ENCODE measurements around the gene NAV2. TPM values are rescaled to one million over a fixed set of nuclear protein-coding genes. Genes with fewer than 3 reads are reported as not detected.

The NAV2 gene
- polyA plus RNA-seq, 1 donor (not counting 4 experiments of a cell fraction or from before 2014, with no cell fraction given) = 4.0 TPM

GRCh38 chr11:19832901-19833300 lies 120.3 kb downstream of the NAV2 start:
- DNase-seq (ENCODE audit: low read depth, low spot score) = no peak
- no peaks in the 10 kb centered on the region for H3K27me3 ChIP-seq (ENCODE audit: control insufficient read depth, extremely low read depth, insufficient read depth, low read length)
- TF ChIP-seq, protein P1, sequence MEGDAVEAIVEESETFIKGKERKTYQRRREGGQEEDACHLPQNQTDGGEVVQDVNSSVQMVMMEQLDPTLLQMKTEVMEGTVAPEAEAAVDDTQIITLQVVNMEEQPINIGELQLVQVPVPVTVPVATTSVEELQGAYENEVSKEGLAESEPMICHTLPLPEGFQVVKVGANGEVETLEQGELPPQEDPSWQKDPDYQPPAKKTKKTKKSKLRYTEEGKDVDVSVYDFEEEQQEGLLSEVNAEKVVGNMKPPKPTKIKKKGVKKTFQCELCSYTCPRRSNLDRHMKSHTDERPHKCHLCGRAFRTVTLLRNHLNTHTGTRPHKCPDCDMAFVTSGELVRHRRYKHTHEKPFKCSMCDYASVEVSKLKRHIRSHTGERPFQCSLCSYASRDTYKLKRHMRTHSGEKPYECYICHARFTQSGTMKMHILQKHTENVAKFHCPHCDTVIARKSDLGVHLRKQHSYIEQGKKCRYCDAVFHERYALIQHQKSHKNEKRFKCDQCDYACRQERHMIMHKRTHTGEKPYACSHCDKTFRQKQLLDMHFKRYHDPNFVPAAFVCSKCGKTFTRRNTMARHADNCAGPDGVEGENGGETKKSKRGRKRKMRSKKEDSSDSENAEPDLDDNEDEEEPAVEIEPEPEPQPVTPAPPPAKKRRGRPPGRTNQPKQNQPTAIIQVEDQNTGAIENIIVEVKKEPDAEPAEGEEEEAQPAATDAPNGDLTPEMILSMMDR (optimal IDR thresholded peaks at IDR 0.05 in 1 of 3, IDR thresholded peaks at IDR 0.05 in 1 of 3, conservative IDR thresholded peaks at IDR 0.05 in 1 of 3; ENCODE audit: extremely low read depth in 1 of 3, insufficient read depth in 2 of 3, low read length in 3 of 3) = no peak
- TF ChIP-seq EZH2 (IDR thresholded peaks at IDR 0.05; ENCODE audit: low read length) = no peak
- FAIRE-seq = no peak
- dilution Hi-C loops (cut with MboI; ENCODE audit: extremely low pct_ligation_motif_present, low sequenced_read_pairs) = no loop called here
- no peaks in the 10 kb centered on the region for H3K9me1 ChIP-seq (ENCODE audit: control insufficient read depth, extremely low read depth, insufficient read depth, low read length)
- H3K4me2 ChIP-seq (ENCODE audit: control insufficient read depth, extremely low read depth, insufficient read depth, low read depth, low read length) = no peak overlapping the region
- no peak overlapping the region for H3K9ac ChIP-seq (ENCODE audit: control insufficient read depth, extremely low read depth, insufficient read depth, low read length)
- no peaks in the 10 kb centered on the region for H3K4me1 ChIP-seq (ENCODE audit: control insufficient read depth, extremely low read depth, insufficient read depth, low read length)
- H2AFZ ChIP-seq (ENCODE audit: control insufficient read depth, low read length) = no peak overlapping the region
- no peak overlapping the region for H3K4me3 ChIP-seq (ENCODE audit: control insufficient read depth in 2 of 3, extremely low read depth in 1 of 3, insufficient read depth in 2 of 3, low read depth in 1 of 3, low read length in 3 of 3)
- no peaks in the 10 kb centered on the region for H3K79me2 ChIP-seq (ENCODE audit: control insufficient read depth, insufficient read depth, low read length)
- H3K27ac ChIP-seq (ENCODE audit: control insufficient read depth, insufficient read depth, low read length) = no peak overlapping the region
- no peaks in the 10 kb centered on the region for H4K20me1 ChIP-seq (ENCODE audit: control insufficient read depth, extremely low read depth, insufficient read depth, low read length)
- H3K9me3 ChIP-seq (ENCODE audit: control insufficient read depth, low read depth, low read length) = no peaks in the 10 kb centered on the region
- no peaks in the 10 kb centered on the region for H3K36me3 ChIP-seq (ENCODE audit: control insufficient read depth in 2 of 2, extremely low read depth in 1 of 2, insufficient read depth in 2 of 2, low read length in 2 of 2)

- dilution Hi-C loops (cut with MboI; ENCODE audit: extremely low pct_ligation_motif_present, low sequenced_read_pairs) = no loop called here
- FAIRE-seq = no peak
- Histone ChIP-seq H3K9ac (ENCODE audit: control insufficient read depth, extremely low read depth, insufficient read depth, low read length) (no peak overlapping the region), H2AFZ (ENCODE audit: control insufficient read depth, low read length) (no peak overlapping the region), H3K4me2 (ENCODE audit: control insufficient read depth, extremely low read depth, insufficient read depth, low read depth, low read length) (no peak overlapping the region), H3K9me3 (ENCODE audit: control insufficient read depth, low read depth, low read length) (no peaks in the 10 kb centered on the region), H3K4me1 (ENCODE audit: control insufficient read depth, extremely low read depth, insufficient read depth, low read length) (no peaks in the 10 kb centered on the region), H3K4me3 (ENCODE audit: control insufficient read depth in 2 of 3, extremely low read depth in 1 of 3, insufficient read depth in 2 of 3, low read depth in 1 of 3, low read length in 3 of 3) (no peak overlapping the region), H3K9me1 (ENCODE audit: control insufficient read depth, extremely low read depth, insufficient read depth, low read length) (no peaks in the 10 kb centered on the region), H3K79me2 (ENCODE audit: control insufficient read depth, insufficient read depth, low read length) (no peaks in the 10 kb centered on the region), H3K36me3 (ENCODE audit: control insufficient read depth in 2 of 2, extremely low read depth in 1 of 2, insufficient read depth in 2 of 2, low read length in 2 of 2) (no peaks in the 10 kb centered on the region), H3K27ac (ENCODE audit: control insufficient read depth, insufficient read depth, low read length) (no peak overlapping the region), H3K27me3 (ENCODE audit: control insufficient read depth, extremely low read depth, insufficient read depth, low read length) (no peaks in the 10 kb centered on the region), H4K20me1 (ENCODE audit: control insufficient read depth, extremely low read depth, insufficient read depth, low read length) (no peaks in the 10 kb centered on the region)
- DNase-seq (ENCODE audit: low read depth, low spot score) = no peak
- TF ChIP-seq, protein P1 (optimal IDR thresholded peaks at IDR 0.05 in 1 of 3, IDR thresholded peaks at IDR 0.05 in 1 of 3, conservative IDR thresholded peaks at IDR 0.05 in 1 of 3; ENCODE audit: extremely low read depth in 1 of 3, insufficient read depth in 2 of 3, low read length in 3 of 3) = no peak
- TF ChIP-seq EZH2 (IDR thresholded peaks at IDR 0.05; ENCODE audit: low read length) = no peak
These were observed 122.1 kb downstream of the NAV2 start for GRCh38 chr11:19834771-19835170.
